HFFc6 (cell line): ENCODE data around the gene BCAS3. TPM values are rescaled to one million over a fixed set of nuclear protein-coding genes. Genes with fewer than 3 reads are reported as not detected.
A peak's percentile ranks its signal among the peaks of the same experiment; 100 is the strongest.

Experiments used
- DNase-seq: peaks from one replicate; pipeline ENCODE4 v3.0.0-alpha.2; 2018
- H3K27ac Mint-ChIP-seq: 2 replicates; pipeline ENCODE4 v1.8.0; 2020; ENCODE audit warnings: mild to moderate bottlenecking, mixed read lengths
- H3K27me3 Mint-ChIP-seq: 2 replicates; pipeline ENCODE4 v1.8.0; 2021; ENCODE audit warnings: mild to moderate bottlenecking, moderate library complexity, mixed read lengths; ENCODE audit not compliant: insufficient read depth
- H3K36me3 Mint-ChIP-seq: 2 replicates; pipeline ENCODE4 v1.8.0; 2021; ENCODE audit warnings: low read depth, mixed read lengths
- H3K4me1 Mint-ChIP-seq: 2 replicates; pipeline ENCODE4 v1.8.0; 2020; ENCODE audit warnings: low read depth, mixed read lengths
- H3K4me3 Mint-ChIP-seq: 2 replicates; pipeline ENCODE4 v1.8.0; 2020; ENCODE audit warnings: mild to moderate bottlenecking, moderate library complexity, mixed read lengths
- H3K9me3 Mint-ChIP-seq: 2 replicates; pipeline ENCODE4 v1.8.0; 2020; ENCODE audit warnings: mild to moderate bottlenecking, mixed read lengths
- CTCF ChIP-seq: fragments of 200-600 bp; sonication (generic); IDR thresholded peaks from 2 replicates; pipeline ENCODE4 v1.5.0; 2021; ENCODE audit warnings: antibody characterized with exemption, mild to moderate bottlenecking
- total RNA-seq, 6 experiments: library from RNA; stranded (reverse); fragmentation: NEBNext Ultra II Directional; extraction: Animal tissue kit (Norgen Biotek cat#: 25700); gene quantifications; 2 replicates in 1 of 6; 3 replicates in 5 of 6; pipeline ENCODE4 v1.2.3, GENCODE V29; 2021

Gene BCAS3
- total RNA-seq, 6 experiments from 2014 or later, result 9.8 to 13.8 (median 12.0) TPM

GRCh38 chr17:61127960-61128359, 450.3 kb downstream of the BCAS3 start:
- no peak for TF ChIP-seq CTCF
- H3K4me1 Mint-ChIP-seq, result peaks cover 28% of the 10 kb centered on the region
- no peaks in the 10 kb centered on the region for H3K27me3 Mint-ChIP-seq
- H3K36me3 Mint-ChIP-seq, result no peaks in the 10 kb centered on the region
- DNase-seq, result no peak
- H3K4me3 Mint-ChIP-seq, result no peak overlapping the region
- H3K27ac Mint-ChIP-seq, result peak overlapping the region; percentile 42
- H3K9me3 Mint-ChIP-seq, result no peaks in the 10 kb centered on the region

- H3K9me3 Mint-ChIP-seq, result no peaks in the 10 kb centered on the region
- H3K27me3 Mint-ChIP-seq, result no peaks in the 10 kb centered on the region
- DNase-seq, result no peak
- H3K36me3 Mint-ChIP-seq, result no peaks in the 10 kb centered on the region
- peak overlapping the region; percentile 1; the same call in 1 of the 2 replicates for H3K4me3 Mint-ChIP-seq
- TF ChIP-seq CTCF, result no peak
- H3K27ac Mint-ChIP-seq, result peak overlapping the region; percentile 16
- H3K4me1 Mint-ChIP-seq, result peaks cover 28% of the 10 kb centered on the region
Observed at GRCh38 chr17:61128661-61129115, 451.0 kb downstream of the BCAS3 start.

- H3K36me3 Mint-ChIP-seq, result no peaks in the 10 kb centered on the region
- H3K27me3 Mint-ChIP-seq, result no peaks in the 10 kb centered on the region
- no peak for TF ChIP-seq CTCF
- no peaks in the 10 kb centered on the region for H3K9me3 Mint-ChIP-seq
- DNase-seq, result no peak
- no peak overlapping the region for H3K27ac Mint-ChIP-seq
- H3K4me3 Mint-ChIP-seq, result no peak overlapping the region
- peaks cover 28% of the 10 kb centered on the region for H3K4me1 Mint-ChIP-seq
Observed at GRCh38 chr17:61129267-61130254, 451.9 kb downstream of the BCAS3 start.

- Mint-ChIP-seq H3K9me3 (no peaks in the 10 kb centered on the region), H3K27ac (no peak overlapping the region), H3K27me3 (no peaks in the 10 kb centered on the region), H3K4me3 (no peak overlapping the region), H3K36me3 (no peaks in the 10 kb centered on the region), H3K4me1 (peaks cover 28% of the 10 kb centered on the region)
- no peak for DNase-seq
- TF ChIP-seq CTCF, result no peak
Observed at GRCh38 chr17:61130330-61130729, 452.7 kb downstream of the BCAS3 start.

- TF ChIP-seq CTCF, result no peak
- peaks cover 28% of the 10 kb centered on the region for H3K4me1 Mint-ChIP-seq
- H3K27ac Mint-ChIP-seq, result no peak overlapping the region
- H3K4me3 Mint-ChIP-seq, result no peak overlapping the region
- H3K36me3 Mint-ChIP-seq, result no peaks in the 10 kb centered on the region
- H3K27me3 Mint-ChIP-seq, result no peaks in the 10 kb centered on the region
- H3K9me3 Mint-ChIP-seq, result no peaks in the 10 kb centered on the region
- no peak for DNase-seq
Observed at GRCh38 chr17:61131585-61131984, 453.9 kb downstream of the BCAS3 start.
